ENCODE data around the gene EXTL2. TPM values are rescaled to one million over a fixed set of nuclear protein-coding genes. Genes with fewer than 3 reads are reported as not detected.
"Not testable (repeated sequence)": the region's sequence is repeated elsewhere in the genome, so short reads cannot be mapped to it uniquely, and the experiment has no call there.

Gene EXTL2
- total RNA-seq, 1 donor from 2014 or later, result 4.7 TPM

DNA sequence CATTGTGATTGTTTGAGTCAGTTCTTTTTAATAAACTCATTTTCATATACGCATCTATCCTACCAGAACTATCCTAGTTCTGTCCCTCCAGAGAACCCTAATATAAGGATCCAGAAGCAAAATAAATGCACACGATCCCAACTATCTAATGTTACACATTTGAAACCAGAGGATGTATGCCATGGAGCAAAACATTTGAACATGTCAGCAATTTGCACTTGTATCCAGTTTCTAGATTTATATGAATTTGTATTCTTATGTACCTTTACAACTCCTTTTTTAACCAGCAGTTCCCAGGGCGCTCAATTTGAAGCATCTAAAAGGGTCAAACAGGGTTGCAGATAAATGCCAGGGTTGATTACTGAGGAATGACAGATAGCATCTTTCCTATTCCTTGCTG is 2.1 kb downstream of the EXTL2 start:
- TF ChIP-seq, protein P1, sequence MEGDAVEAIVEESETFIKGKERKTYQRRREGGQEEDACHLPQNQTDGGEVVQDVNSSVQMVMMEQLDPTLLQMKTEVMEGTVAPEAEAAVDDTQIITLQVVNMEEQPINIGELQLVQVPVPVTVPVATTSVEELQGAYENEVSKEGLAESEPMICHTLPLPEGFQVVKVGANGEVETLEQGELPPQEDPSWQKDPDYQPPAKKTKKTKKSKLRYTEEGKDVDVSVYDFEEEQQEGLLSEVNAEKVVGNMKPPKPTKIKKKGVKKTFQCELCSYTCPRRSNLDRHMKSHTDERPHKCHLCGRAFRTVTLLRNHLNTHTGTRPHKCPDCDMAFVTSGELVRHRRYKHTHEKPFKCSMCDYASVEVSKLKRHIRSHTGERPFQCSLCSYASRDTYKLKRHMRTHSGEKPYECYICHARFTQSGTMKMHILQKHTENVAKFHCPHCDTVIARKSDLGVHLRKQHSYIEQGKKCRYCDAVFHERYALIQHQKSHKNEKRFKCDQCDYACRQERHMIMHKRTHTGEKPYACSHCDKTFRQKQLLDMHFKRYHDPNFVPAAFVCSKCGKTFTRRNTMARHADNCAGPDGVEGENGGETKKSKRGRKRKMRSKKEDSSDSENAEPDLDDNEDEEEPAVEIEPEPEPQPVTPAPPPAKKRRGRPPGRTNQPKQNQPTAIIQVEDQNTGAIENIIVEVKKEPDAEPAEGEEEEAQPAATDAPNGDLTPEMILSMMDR (conservative IDR thresholded peaks at IDR 0.05; ENCODE audit: low read depth, low read length), result no peak
- no peak for DNase-seq (ENCODE audit: low read depth)
- no peak overlapping the region for H3K4me3 ChIP-seq (ENCODE audit: low read depth, low read length)

DNA sequence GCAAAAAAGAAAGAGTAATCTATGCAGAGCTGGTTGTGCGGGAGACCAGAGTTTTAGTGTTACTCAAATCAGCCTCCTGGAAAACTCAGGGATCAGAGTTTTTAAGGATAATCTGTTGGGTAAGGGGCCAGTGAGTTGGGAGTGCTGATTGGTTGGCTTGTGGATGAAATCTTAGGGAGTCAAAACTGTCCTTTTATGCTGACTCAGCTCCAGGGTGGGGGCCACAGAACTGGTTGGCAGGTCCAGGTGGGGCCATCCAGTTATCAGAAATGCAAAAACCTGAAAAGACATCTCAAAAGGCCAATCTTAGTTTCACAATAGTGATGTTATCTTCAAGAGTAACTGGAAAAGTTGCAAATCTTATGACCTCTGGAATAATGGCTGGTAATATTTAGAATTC is 3.3 kb downstream of the EXTL2 start:
- H3K4me3 ChIP-seq (ENCODE audit: low read depth, low read length), result no peak overlapping the region
- DNase-seq (ENCODE audit: low read depth), result no peak
- TF ChIP-seq, protein P1 (conservative IDR thresholded peaks at IDR 0.05; ENCODE audit: low read depth, low read length), result no peak

DNA sequence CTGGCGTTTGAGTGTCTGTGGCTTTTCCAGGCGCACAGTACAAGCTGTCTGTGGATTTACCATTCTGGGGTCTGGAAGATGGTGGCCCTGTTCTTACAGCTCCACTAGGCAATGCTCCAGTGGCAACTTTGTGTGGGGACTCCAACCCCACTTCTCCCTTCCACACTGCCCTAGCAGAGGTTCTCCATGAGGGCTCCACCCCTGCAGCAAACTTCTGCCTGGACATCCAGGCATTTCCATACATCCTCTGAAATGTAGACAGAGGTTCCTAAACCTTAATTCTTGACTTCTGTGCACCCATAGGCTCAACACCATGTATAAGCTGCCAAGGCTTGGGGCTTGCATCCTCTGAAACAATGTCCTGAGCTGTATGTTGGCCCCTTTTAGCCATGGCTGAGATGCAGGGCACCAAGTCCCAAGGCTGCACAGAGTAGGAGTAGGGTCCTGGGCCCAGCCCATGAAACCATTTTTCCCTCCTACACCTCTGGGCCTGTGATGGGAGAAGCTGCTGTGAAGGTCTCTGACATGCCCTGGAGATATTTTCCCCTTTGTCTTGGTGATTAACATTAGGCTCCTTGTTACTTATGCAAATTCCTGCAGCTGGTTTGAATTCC is 4.7 kb downstream of the EXTL2 start:
- not testable (repeated sequence) for DNase-seq (ENCODE audit: low read depth); H3K4me3 ChIP-seq (ENCODE audit: low read depth, low read length)

DNA sequence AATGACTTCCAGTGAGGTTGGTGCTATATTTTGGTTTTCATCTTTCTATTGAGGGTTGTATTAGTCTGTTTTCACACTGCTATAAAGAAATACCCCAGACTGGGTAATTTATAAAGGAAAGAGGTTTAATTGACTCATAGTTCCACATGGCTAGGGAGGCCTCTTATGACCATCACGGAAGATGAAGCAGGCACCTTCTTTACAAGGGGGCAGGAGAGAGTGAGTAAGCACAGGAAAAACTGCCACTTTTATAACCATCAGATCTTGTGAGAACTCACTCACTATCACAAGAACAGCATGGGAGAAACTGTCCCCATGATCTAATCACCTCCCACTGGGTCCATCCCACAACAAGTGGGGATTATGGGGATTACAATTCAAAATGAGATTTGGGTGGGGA is 5.6 kb downstream of the EXTL2 start:
- not testable (repeated sequence) for H3K4me3 ChIP-seq (ENCODE audit: low read depth, low read length); DNase-seq (ENCODE audit: low read depth)

DNA sequence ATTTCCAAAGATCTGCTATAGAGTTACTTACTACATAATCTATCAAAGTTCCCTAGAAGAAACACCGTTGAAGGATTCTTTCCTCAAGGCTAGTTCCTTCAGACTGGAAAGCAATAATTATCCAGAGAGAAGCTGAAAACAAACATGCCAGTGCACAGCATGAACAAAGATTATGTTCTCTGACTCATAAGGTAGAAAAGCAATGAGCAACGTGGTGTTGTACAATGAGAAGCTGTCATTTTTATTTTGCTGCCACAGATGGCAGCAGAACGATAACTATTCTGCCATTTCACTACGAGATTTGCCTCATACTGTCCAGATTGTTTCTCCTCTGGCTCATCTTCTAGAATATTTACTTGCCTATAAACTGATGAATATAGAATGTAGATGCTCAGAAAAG is 10.7 kb downstream of the EXTL2 start:
- peak; percentile 22 for DNase-seq (ENCODE audit: low read depth)
- TF ChIP-seq, protein P1 (conservative IDR thresholded peaks at IDR 0.05; ENCODE audit: low read depth, low read length), result peak; percentile 16
- no peak overlapping the region for H3K4me3 ChIP-seq (ENCODE audit: low read depth, low read length)

DNA sequence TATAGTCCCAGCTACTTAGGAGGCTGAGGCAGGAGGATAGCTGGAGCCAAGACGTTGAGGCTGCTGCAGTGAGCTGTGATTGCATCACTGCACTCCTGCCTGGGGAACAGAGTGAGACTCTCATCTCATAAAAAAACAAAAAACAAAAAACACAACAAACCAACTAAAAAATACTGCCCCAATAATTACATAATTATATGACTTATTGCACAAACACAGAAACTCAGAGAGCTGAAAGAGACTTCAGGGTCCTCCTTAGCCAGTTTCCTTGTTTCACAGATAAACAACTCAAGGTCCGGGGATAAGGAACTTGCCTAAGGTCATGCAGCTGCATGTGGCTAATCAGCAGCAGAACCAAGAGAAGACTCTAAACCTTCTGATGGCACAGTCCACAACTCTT is 11.9 kb downstream of the EXTL2 start:
- H3K4me3 ChIP-seq (ENCODE audit: low read depth, low read length), result no peak overlapping the region
- DNase-seq (ENCODE audit: low read depth), result no peak
- TF ChIP-seq, protein P1 (conservative IDR thresholded peaks at IDR 0.05; ENCODE audit: low read depth, low read length), result no peak

DNA sequence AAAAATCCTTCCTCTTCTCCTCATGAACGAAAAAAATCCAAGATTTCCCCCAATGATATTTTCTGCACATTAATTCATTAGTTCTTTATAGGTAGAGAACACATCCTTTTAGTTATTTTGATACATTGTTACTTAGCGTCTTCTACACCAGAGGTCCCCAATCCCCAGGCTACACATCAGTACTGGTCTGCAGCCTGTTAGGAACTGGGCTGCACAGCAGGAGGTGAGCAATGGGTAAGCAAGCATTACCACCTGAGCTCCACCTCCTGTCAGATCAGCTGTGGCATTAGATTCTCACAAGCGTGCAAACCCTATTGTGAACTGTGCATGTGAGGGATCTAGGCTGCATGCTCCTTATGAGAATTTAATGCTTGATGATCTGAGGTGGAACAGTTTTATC is 13.0 kb downstream of the EXTL2 start:
- DNase-seq (ENCODE audit: low read depth), result no peak
- TF ChIP-seq, protein P1 (conservative IDR thresholded peaks at IDR 0.05; ENCODE audit: low read depth, low read length), result no peak
- no peak overlapping the region for H3K4me3 ChIP-seq (ENCODE audit: low read depth, low read length)

DNA sequence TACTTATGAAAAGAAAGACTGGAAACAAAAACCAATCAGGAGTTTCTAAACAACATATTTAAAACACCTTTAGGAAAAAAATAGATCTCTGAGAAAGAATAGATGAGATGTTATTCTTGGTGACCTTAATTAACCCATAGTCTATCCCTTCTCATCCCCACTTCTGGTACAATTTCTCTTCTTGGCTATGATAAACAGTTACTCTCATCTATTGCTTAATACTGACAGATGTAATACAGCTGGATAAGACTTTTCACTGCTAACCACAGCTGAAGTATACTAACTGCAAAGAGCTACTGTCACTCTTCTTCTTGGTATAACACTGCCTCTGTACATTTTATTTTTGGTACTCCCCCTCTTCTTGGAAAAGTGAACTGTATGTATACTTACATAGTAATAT is 15.2 kb downstream of the EXTL2 start:
- no peak for DNase-seq (ENCODE audit: low read depth)
- H3K4me3 ChIP-seq (ENCODE audit: low read depth, low read length), result no peak overlapping the region
- TF ChIP-seq, protein P1 (conservative IDR thresholded peaks at IDR 0.05; ENCODE audit: low read depth, low read length), result no peak

Measured in epithelial cell of proximal tubule (primary cell).